Stomach (tissue), 4 donors: Measurements from ENCODE around the gene MYBPC2.

Experiments used
- CTCF ChIP-seq, 7 experiments: fragments of 450-650 bp in 4 of 7; fragments of 200-600 bp in 3 of 7; sonication (generic) in 3 of 7; IDR thresholded peaks; one replicate each; pipeline ENCODE4 v1.5.1; 2016 to 2019; ENCODE audit warnings: antibody characterized with exemption in 7 of 7, control low read depth in 2 of 7, mild to moderate bottlenecking in 1 of 7
- EP300 ChIP-seq: sonication (generic); formaldehyde crosslinking; IDR thresholded peaks from one replicate; pipeline ENCODE4 v1.6.1; 2017; ENCODE audit warnings: antibody characterized with exemption
- POLR2A ChIP-seq, 4 donors: fragments of 450-650 bp; IDR thresholded peaks; one replicate each; pipeline ENCODE4 v1.6.1; 2016; ENCODE audit warnings: antibody characterized with exemption in 4 of 4, control low read depth in 2 of 4, mild to moderate bottlenecking in 1 of 4, moderate library complexity in 1 of 4
- POLR2AphosphoS5 ChIP-seq, 3 donors: sonication (generic); formaldehyde crosslinking; IDR thresholded peaks; one replicate each; pipeline ENCODE4 v1.6.1; 2016; ENCODE audit warnings: antibody characterized with exemption in 3 of 3

DNA sequence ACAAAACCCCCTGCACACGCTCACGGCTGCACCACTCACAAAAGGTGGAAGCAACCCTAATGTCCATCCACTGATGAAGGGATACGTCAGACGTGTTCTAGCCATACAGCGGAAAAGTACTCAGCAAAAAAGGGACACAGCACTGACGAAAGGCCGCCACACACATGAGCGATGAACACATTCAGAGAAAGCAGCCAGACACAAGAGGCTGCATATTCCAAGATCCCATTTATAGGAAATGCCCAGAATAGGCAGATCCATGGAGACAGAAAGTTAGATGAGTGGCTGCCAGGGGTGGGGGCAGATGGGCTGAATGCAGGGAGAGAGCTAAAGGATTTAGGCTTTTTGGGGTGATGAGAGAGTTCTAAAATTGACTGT lies 44.8 kb upstream of the MYBPC2 start:
- TF ChIP-seq POLR2A (IDR thresholded peaks at IDR 0.05): no peak
- no peak for TF ChIP-seq CTCF (IDR thresholded peaks at IDR 0.05)
- TF ChIP-seq POLR2AphosphoS5 (IDR thresholded peaks at IDR 0.05): no peak
- no peak for TF ChIP-seq EP300
